Tibial nerve (tissue), 4 donors: ENCODE results near the gene CDCP1. TPM values are rescaled to one million over a fixed set of nuclear protein-coding genes. Genes with fewer than 3 reads are reported as not detected.

Experiments used
- DNase-seq, 2 donors: peaks; one replicate each; pipeline ENCODE4 v3.0.0-alpha.2; 2019; ENCODE audit warnings: low spot score in 2 of 2
- H3K27ac ChIP-seq, 4 donors: fragments of 200-600 bp; sonication (generic) in 3 of 4; one replicate each; pipeline ENCODE4 v1.5.1; 2017 to 2019; ENCODE audit warnings: mild to moderate bottlenecking in 1 of 4
- H3K27me3 ChIP-seq, 2 donors: fragments of 200-600 bp; sonication (generic) in 1 of 2; one replicate each; pipeline versions ENCODE4 v1.5.1 to v1.6.0; 2017 to 2019
- H3K36me3 ChIP-seq, 3 donors: fragments of 200-600 bp; sonication (generic); one replicate each; pipeline ENCODE4 v1.5.1; 2018 to 2019
- H3K4me1 ChIP-seq, 4 donors: fragments of 200-600 bp; sonication (generic) in 3 of 4; one replicate each; pipeline ENCODE4 v1.5.1; 2017 to 2019
- H3K4me3 ChIP-seq, 4 donors: fragments of 200-600 bp; sonication (generic) in 3 of 4; one replicate each; pipeline ENCODE4 v1.5.1; 2017 to 2019; ENCODE audit warnings: mild to moderate bottlenecking in 1 of 4, moderate library complexity in 1 of 4
- H3K9me3 ChIP-seq, 4 donors: fragments of 200-600 bp; sonication (generic) in 3 of 4; one replicate each; pipeline ENCODE4 v1.5.1; 2017 to 2019
- EP300 ChIP-seq, 2 donors: sonication (generic); formaldehyde crosslinking; IDR thresholded peaks; one replicate each; pipeline ENCODE4 v1.6.1; 2017; ENCODE audit warnings: antibody characterized with exemption in 2 of 2, mild to moderate bottlenecking in 1 of 2
- POLR2A ChIP-seq, 2 donors: fragments of 450-650 bp; IDR thresholded peaks; one replicate each; pipeline ENCODE4 v1.6.1; 2017; ENCODE audit warnings: antibody characterized with exemption in 2 of 2, mild to moderate bottlenecking in 2 of 2, moderate library complexity in 2 of 2
- WGBS, 2 donors: methylation state at CpG; one replicate each; pipeline ENCODE4 v1.1.5; 2018; 5-methylcytosine and 5-hydroxymethylcytosine counted together
- total RNA-seq, 4 donors: library from RNA; depleted of rRNA; stranded (reverse); fragments of >200 nt; gene quantifications; one replicate each; pipeline ENCODE4 v1.1.0, GENCODE V29; 2016
- TF ChIP-seq, protein P1 (sequence below), 5 experiments: fragments of 200-600 bp in 3 of 5; fragments of 450-650 bp in 2 of 5; sonication (generic) in 3 of 5; IDR thresholded peaks; one replicate each; pipeline ENCODE4 v1.5.1; 2016 to 2019; ENCODE audit warnings: antibody characterized with exemption in 5 of 5, mild to moderate bottlenecking in 3 of 5, moderate library complexity in 2 of 5

Gene CDCP1
- total RNA-seq, 4 donors from 2014 or later = 0.20 to 3.0 (median 1.2) TPM

DNA sequence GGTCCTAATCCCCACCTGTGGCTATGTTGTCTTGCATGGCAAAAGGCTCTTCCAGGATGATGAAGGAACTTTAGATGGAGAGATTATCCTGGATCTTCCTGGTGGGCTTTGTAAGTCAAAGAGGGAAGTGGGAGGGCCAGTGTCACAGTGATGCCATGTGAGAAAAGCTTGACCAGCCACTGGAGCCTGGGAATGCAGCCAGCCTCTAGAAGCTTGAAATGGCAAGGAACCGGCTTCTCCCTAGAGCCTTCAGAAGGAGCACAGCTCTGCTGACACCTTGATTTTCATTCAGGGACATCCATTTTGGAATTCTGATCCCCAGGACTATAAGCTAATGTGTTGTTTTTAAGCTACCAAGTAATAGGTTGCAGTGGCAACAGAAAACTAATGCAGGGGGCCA, 61.8 kb downstream of the CDCP1 start:
- no peak for DNase-seq

DNA sequence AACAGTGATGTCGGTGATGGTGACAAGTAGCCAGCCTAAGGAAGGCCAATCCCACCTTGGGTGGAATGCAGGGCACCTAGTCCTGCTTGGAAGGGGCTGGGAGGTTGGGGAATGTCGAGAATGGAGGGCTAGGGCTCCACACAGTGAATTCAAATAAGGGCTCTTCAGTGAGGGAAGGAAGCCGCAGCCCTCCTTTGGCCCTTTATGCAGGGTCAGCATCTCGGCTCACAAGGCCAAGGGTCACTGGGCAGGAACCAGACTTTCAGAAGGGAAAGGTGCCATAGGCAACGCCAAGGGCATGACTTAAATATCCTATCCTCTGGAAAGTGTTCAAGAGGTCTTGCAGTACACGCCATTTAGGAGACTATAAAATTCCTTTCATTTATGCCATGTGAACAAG, 63.2 kb downstream of the CDCP1 start:
- no peaks in the 10 kb centered on the region for H3K36me3 ChIP-seq
- no peak for TF ChIP-seq POLR2A (IDR thresholded peaks at IDR 0.05)
- no peak for TF ChIP-seq EP300 (IDR thresholded peaks at IDR 0.05)
- no peak overlapping the region for H3K4me3 ChIP-seq
- H3K4me1 ChIP-seq = peaks cover 0 to 13% (median 0%) of the 10 kb centered on the region in 4 donors
- no peaks in the 10 kb centered on the region for H3K27me3 ChIP-seq
- no peak for DNase-seq
- WGBS, 2 donors = 58 to 70% methylated on average over 6 of the region's 6 CpGs
- H3K27ac ChIP-seq = no peak overlapping the region
- no peaks in the 10 kb centered on the region for H3K9me3 ChIP-seq

More for the DNA sequence above, 61.8 kb downstream of the CDCP1 start:
- no peaks in the 10 kb centered on the region for H3K9me3 ChIP-seq
- WGBS, 2 donors = 63 to 80% methylated on average over 1 of the region's 1 CpG
- no peak overlapping the region for H3K4me3 ChIP-seq
- TF ChIP-seq, protein P1, sequence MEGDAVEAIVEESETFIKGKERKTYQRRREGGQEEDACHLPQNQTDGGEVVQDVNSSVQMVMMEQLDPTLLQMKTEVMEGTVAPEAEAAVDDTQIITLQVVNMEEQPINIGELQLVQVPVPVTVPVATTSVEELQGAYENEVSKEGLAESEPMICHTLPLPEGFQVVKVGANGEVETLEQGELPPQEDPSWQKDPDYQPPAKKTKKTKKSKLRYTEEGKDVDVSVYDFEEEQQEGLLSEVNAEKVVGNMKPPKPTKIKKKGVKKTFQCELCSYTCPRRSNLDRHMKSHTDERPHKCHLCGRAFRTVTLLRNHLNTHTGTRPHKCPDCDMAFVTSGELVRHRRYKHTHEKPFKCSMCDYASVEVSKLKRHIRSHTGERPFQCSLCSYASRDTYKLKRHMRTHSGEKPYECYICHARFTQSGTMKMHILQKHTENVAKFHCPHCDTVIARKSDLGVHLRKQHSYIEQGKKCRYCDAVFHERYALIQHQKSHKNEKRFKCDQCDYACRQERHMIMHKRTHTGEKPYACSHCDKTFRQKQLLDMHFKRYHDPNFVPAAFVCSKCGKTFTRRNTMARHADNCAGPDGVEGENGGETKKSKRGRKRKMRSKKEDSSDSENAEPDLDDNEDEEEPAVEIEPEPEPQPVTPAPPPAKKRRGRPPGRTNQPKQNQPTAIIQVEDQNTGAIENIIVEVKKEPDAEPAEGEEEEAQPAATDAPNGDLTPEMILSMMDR (IDR thresholded peaks at IDR 0.05) = no peak
- TF ChIP-seq EP300 (IDR thresholded peaks at IDR 0.05) = no peak
- TF ChIP-seq POLR2A (IDR thresholded peaks at IDR 0.05) = no peak
- H3K27me3 ChIP-seq = no peaks in the 10 kb centered on the region
- no peaks in the 10 kb centered on the region for H3K36me3 ChIP-seq
- H3K4me1 ChIP-seq = peaks cover 0 to 13% (median 0%) of the 10 kb centered on the region in 4 donors
- H3K27ac ChIP-seq = no peak overlapping the region

DNA sequence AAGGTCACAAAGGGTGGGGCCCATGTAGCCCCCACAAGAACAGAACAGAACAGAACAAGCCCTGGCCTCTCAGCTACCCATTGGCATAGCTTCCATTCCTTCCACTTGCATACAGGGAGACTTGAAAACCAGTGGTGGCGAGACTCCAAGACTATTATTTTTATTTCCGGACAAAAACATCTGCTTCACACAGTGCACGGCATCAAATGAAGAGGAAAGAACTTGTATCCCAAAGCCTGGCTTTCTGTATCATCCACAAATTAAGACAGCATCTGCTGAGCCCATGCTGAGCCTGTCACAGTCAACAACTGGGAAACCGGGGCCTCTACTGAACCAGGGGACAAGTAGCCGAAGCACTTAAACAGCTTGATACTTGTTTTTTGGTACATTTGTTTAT, 64.0 kb downstream of the CDCP1 start:
- Histone ChIP-seq H3K4me1 (peaks cover 0 to 13% (median 0%) of the 10 kb centered on the region in 4 donors), H3K36me3 (no peaks in the 10 kb centered on the region), H3K4me3 (no peak overlapping the region), H3K27me3 (no peaks in the 10 kb centered on the region), H3K27ac (peak overlapping the region in 1 of 4 donors; percentile 18), H3K9me3 (no peaks in the 10 kb centered on the region)
- no peak for DNase-seq
- WGBS, 2 donors = 58 to 64% methylated on average over 5 of the region's 5 CpGs
- TF ChIP-seq, protein P1 (IDR thresholded peaks at IDR 0.05) = no peak
- no peak for TF ChIP-seq EP300 (IDR thresholded peaks at IDR 0.05)
- no peak for TF ChIP-seq POLR2A (IDR thresholded peaks at IDR 0.05)

DNA sequence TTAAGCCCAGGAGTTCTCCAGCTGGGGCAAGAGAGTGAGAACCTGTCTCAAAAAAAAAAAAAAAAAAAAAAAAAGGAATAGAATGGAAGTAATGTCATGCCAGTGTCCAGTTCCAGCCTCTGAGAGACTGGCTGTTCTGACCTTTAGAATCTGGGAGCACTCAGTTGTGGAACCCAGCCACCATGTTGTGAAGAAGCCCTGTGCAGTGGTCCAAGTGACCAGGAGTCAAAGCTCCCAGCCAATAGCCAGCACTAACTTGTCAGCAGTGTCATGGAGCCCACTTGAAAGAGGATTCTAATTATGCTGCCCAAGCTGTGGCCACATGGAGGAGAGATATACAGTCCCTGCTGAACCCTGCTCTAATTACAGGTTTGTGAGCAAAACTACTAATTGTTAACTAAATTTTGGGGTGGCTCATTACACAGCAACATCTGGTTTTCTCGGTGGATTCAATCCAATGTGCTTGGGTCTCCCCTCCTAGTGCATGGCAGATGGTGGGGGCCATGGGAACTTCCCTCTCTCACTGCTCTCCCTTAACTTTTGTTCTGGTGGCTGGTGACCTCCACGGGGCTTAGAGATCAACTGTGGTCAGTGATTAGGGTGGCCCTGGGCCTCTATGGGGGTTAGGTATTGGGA, 64.6 kb downstream of the CDCP1 start:
- Histone ChIP-seq H3K4me3 (no peak overlapping the region), H3K27me3 (no peaks in the 10 kb centered on the region), H3K4me1 (peaks cover 0 to 13% (median 0%) of the 10 kb centered on the region in 4 donors), H3K27ac (peak overlapping the region in 1 of 4 donors; percentile 18), H3K9me3 (no peaks in the 10 kb centered on the region), H3K36me3 (no peaks in the 10 kb centered on the region)
- DNase-seq = no peak
- WGBS, 2 donors = 31 to 74% methylated on average over 2 of the region's 2 CpGs
- no peak for TF ChIP-seq POLR2A (IDR thresholded peaks at IDR 0.05)
- TF ChIP-seq, protein P1 (IDR thresholded peaks at IDR 0.05) = no peak
- TF ChIP-seq EP300 (IDR thresholded peaks at IDR 0.05) = no peak

DNA sequence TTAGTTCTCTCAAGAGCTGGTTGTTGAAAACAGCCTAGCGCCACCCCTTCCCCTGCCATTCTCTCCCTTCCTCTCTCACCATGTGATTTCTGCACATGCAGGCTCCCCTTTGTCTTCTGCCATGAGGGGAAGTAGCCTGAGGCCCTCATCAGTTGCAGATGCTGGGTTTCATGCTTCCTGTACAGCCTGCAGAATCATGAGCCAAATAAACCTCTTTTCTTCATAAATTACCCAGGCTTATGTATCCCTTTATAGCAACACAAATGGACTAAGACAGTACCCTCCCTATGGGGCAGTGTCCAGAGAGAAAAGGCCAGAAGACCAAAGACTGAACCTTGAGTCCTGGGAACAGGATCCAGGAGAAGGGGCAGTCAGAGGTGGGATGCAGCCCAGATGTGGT, 65.4 kb downstream of the CDCP1 start:
- Histone ChIP-seq H3K27ac (no peak overlapping the region), H3K4me1 (peaks cover 0 to 13% (median 0%) of the 10 kb centered on the region in 4 donors), H3K36me3 (no peaks in the 10 kb centered on the region), H3K9me3 (no peaks in the 10 kb centered on the region), H3K4me3 (no peak overlapping the region), H3K27me3 (no peaks in the 10 kb centered on the region)
- TF ChIP-seq POLR2A (IDR thresholded peaks at IDR 0.05) (no peak), EP300 (IDR thresholded peaks at IDR 0.05) (no peak)
- TF ChIP-seq, protein P1 (IDR thresholded peaks at IDR 0.05) = no peak
- WGBS, 2 donors = 73 to 83% methylated on average over 1 of the region's 1 CpG
- DNase-seq = no peak
